ENCODE data around the gene SAYSD1. TPM values are rescaled to one million over a fixed set of nuclear protein-coding genes. Genes with fewer than 3 reads are reported as not detected.

SAYSD1 gene
- total RNA-seq, 1 donor from 2014 or later, result 16.9 TPM

DNA sequence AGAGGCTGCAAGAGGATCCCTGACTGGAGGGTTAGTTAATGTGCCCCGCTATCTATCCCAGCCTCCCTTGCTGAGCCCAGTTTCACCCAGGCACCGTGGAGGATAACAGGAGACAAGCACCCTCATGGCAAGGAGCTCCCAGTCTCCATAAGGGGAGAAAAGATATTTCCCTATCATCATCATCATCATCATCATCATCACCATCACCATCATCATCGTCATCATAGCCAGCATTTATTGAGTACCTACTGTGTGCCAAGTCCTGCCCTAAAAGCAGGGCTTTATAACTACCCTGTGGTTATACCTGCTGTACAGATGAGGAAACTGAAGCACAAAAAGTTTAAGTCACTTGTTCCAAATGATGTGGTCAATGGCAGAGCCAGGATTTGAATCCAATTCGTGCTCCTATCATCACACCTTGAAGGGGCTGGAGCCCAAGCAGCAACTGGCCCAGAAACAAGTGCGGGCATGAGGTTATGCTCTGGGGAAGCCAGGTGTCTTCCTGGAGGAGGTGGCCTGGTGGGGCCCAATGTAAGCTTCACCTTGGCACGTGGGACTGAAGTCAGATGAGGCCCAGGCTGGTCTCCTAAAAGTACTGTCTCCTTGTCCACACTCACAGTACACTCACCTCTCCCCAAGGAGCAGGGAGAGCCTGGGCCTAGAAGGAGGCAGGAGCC lies 56.4 kb downstream of the SAYSD1 start:
- no peak overlapping the region for H3K4me3 Mint-ChIP-seq (ENCODE audit: low read depth)

DNA sequence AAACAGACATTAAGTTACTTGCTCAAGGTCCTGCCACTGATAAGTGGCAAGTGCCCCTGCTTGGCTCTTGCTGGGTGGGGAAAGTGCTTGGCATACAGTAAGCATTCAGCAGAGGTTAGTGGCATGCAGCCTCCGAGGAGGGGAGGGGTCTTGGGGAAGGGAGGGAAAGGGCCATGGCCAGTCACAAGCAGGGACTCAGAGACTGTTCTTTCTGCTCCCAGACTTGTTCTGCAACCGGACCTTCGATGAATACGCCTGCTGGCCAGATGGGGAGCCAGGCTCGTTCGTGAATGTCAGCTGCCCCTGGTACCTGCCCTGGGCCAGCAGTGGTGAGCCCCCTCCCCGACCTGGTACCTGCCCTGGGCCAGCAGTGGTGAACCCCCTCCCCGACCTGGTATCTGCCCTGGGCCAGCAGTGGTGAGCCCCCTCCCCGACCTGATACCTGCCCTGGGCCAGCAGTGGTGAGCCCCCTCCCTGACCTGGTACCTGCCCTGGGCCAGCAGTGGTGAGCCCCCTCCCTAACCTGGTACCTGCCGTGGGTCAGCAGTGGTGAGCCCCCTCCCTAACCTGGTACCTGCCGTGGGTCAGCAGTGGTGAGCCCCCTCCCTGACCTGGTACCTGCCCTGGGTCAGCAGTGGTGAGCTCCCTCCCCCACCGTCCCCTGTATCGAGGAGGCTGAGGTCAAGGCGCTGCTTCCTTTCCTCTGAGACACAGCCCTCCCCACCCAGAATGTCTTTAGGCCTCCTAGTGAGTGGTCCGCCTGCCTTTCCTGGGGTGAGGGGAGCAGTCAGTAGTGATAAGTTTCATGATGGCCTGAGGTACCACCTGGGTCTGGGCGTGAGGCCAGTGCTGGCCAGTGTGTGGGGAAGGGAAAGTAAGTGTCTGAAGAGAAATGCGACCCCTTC lies 57.5 kb downstream of the SAYSD1 start:
- H3K4me1 Mint-ChIP-seq (ENCODE audit: low read depth), result no peaks in the 10 kb centered on the region
- H3K27ac Mint-ChIP-seq, result no peak overlapping the region
- intact Hi-C loops (cut with micrococcal nuclease), result no loop called here
- no peaks in the 10 kb centered on the region for H3K36me3 Mint-ChIP-seq (ENCODE audit: low read depth)
- no peak overlapping the region for H3K4me3 Mint-ChIP-seq (ENCODE audit: low read depth)
- DNase-seq (ENCODE audit: low spot score), result no peak
- H3K27me3 Mint-ChIP-seq (ENCODE audit: low read depth), result peaks cover 22% of the 10 kb centered on the region
- H3K9me3 Mint-ChIP-seq, result no peaks in the 10 kb centered on the region

More for the DNA sequence above, 56.4 kb downstream of the SAYSD1 start:
- no peak for DNase-seq (ENCODE audit: low spot score)
- H3K27ac Mint-ChIP-seq, result no peak overlapping the region
- no peaks in the 10 kb centered on the region for H3K4me1 Mint-ChIP-seq (ENCODE audit: low read depth)
- peaks cover 24% of the 10 kb centered on the region for H3K27me3 Mint-ChIP-seq (ENCODE audit: low read depth)
- intact Hi-C loops (cut with micrococcal nuclease), result no loop called here
- no peaks in the 10 kb centered on the region for H3K36me3 Mint-ChIP-seq (ENCODE audit: low read depth)
- H3K9me3 Mint-ChIP-seq, result no peaks in the 10 kb centered on the region

- H3K4me3 Mint-ChIP-seq (ENCODE audit: low read depth), result no peak overlapping the region
- intact Hi-C loops (cut with micrococcal nuclease), result no loop called here
- no peaks in the 10 kb centered on the region for H3K36me3 Mint-ChIP-seq (ENCODE audit: low read depth)
- DNase-seq (ENCODE audit: low spot score), result no peak
- no peaks in the 10 kb centered on the region for H3K9me3 Mint-ChIP-seq
- H3K27me3 Mint-ChIP-seq (ENCODE audit: low read depth), result peaks cover 21% of the 10 kb centered on the region
- no peak overlapping the region for H3K27ac Mint-ChIP-seq
- H3K4me1 Mint-ChIP-seq (ENCODE audit: low read depth), result peaks cover 4% of the 10 kb centered on the region
Observed at GRCh38 chr6:39056681-39057080, 58.3 kb downstream of the SAYSD1 start.

- H3K27me3 Mint-ChIP-seq (ENCODE audit: low read depth), result peaks cover 20% of the 10 kb centered on the region
- intact Hi-C loops (cut with micrococcal nuclease), result no loop called here
- no peaks in the 10 kb centered on the region for H3K36me3 Mint-ChIP-seq (ENCODE audit: low read depth)
- H3K9me3 Mint-ChIP-seq, result no peaks in the 10 kb centered on the region
- H3K4me1 Mint-ChIP-seq (ENCODE audit: low read depth), result peaks cover 9% of the 10 kb centered on the region
- DNase-seq (ENCODE audit: low spot score), result no peak
- H3K27ac Mint-ChIP-seq, result no peak overlapping the region
- no peak overlapping the region for H3K4me3 Mint-ChIP-seq (ENCODE audit: low read depth)
Observed at GRCh38 chr6:39056191-39056590, 58.8 kb downstream of the SAYSD1 start.

- Mint-ChIP-seq H3K4me3 (ENCODE audit: low read depth) (no peak overlapping the region), H3K27ac (no peak overlapping the region), H3K36me3 (ENCODE audit: low read depth) (no peaks in the 10 kb centered on the region), H3K4me1 (ENCODE audit: low read depth) (peaks cover 14% of the 10 kb centered on the region), H3K9me3 (no peaks in the 10 kb centered on the region), H3K27me3 (ENCODE audit: low read depth) (peaks cover 17% of the 10 kb centered on the region)
- intact Hi-C loops (cut with micrococcal nuclease), result no loop called here
- DNase-seq (ENCODE audit: low spot score), result no peak
Observed at GRCh38 chr6:39055661-39056060, 59.3 kb downstream of the SAYSD1 start.

DNA sequence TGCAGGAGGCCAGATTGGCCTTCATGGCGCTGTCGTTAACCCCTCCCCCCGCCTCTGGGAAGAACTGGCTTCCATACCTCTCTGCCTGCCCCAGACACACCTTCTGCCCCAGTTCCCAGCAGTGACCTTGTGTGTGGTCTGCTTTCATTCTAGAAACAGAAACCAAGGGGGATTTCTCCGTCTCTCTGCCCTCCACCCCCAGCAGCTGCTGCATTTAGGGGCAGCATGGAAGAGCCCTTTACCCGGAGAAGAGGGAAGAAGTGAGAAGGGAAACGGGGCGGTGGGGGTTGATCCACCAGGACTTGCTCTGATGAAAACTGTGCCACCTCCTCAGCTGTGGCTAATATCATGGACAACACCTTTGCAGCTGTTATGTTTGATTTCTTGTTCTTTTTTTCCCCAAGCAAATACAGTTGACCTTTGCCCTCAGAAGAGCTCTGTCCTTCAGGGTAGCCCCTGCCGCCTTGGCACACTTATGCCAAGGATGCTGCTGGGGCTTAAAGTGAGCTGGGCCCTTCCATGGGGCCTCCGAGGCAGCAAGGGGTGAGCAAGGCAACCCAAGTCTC lies 60.3 kb downstream of the SAYSD1 start:
- Mint-ChIP-seq H3K9me3 (no peaks in the 10 kb centered on the region), H3K27ac (no peak overlapping the region), H3K4me3 (ENCODE audit: low read depth) (no peak overlapping the region), H3K4me1 (ENCODE audit: low read depth) (peaks cover 19% of the 10 kb centered on the region), H3K27me3 (ENCODE audit: low read depth) (peaks cover 21% of the 10 kb centered on the region), H3K36me3 (ENCODE audit: low read depth) (no peaks in the 10 kb centered on the region)
- no peak for DNase-seq (ENCODE audit: low spot score)
- intact Hi-C loops (cut with micrococcal nuclease), result no loop called here

Other genes starting within 250 kb of the SAYSD1 start
- gene GLP1R, start 66.4 kb downstream of the SAYSD1 start, total RNA-seq, result 0.05 and 0.14 TPM in 2 replicates
- 41.5 and 42.6 TPM in 2 replicates for gene KCNK5, start 114.3 kb upstream of the SAYSD1 start, total RNA-seq
- not detected in 2 replicates for gene KCNK17, start 199.2 kb upstream of the SAYSD1 start, total RNA-seq
- gene KCNK16, start 207.5 kb upstream of the SAYSD1 start, total RNA-seq, result not detected in 2 replicates

Data from activated T-helper 2 cell treated with anti-CD3 and anti-CD28 coated beads, Interferon-gamma antibody, Interleukin-2, Interleukin-4, amounts not matched to agents 10 μg/mL and 5 μg/mL and 100 μg/mL, durations not matched to agents 14 hours and 24 hours and 36 hours (primary cell).